MCF 10A (cell line): ENCODE measurements around the gene SDC3. TPM values are rescaled to one million over a fixed set of nuclear protein-coding genes. Genes with fewer than 3 reads are reported as not detected.

Source experiments
- Bru-seq: library from RNA; stranded (reverse); fragments of 400-500 nt; gene quantifications from one replicate; lab custom pipeline; 2021; lab: Mats Ljungman, UMichigan
- BruChase-seq, 2 experiments: library from RNA; stranded (reverse); fragments of 400-500 nt; gene quantifications; one replicate each; lab custom pipeline; 2021; lab: Mats Ljungman, UMichigan
- BruUV-seq: library from RNA; stranded (reverse); fragments of 400-500 nt; replicated peaks from 2 replicates; lab custom pipeline; 2021; lab: Mats Ljungman, UMichigan
- CTCF ChIA-PET: fragments of 300-600 bp; sonication (Branson Sonifier 250); formaldehyde crosslinking; extraction: SDS; loops from one replicate; lab custom pipeline; 2021; ENCODE audit warnings: antibody characterized with exemption, inconsistent platforms; lab: Yijun Ruan, JAX
- POLR2A ChIA-PET: fragments of 300-600, 350-650 bp; sonication (Branson Sonifier 250); formaldehyde crosslinking; extraction: SDS; loops from one replicate; lab custom pipeline; 2020; ENCODE audit warnings: antibody characterized with exemption, inconsistent platforms; lab: Yijun Ruan, JAX
- DNase-seq: peaks from one replicate; pipeline ENCODE4 v3.0.0-alpha.2; 2018; ENCODE audit not compliant: unreplicated experiment
- H3K27ac Mint-ChIP-seq: one replicate; pipeline ENCODE4 v1.8.0; 2022; ENCODE audit warnings: mild to moderate bottlenecking, low read depth, mixed read lengths; ENCODE audit not compliant: unreplicated experiment
- H3K27me3 Mint-ChIP-seq: one replicate; pipeline ENCODE4 v1.8.0; 2022; ENCODE audit warnings: mixed read lengths; ENCODE audit not compliant: insufficient read depth, unreplicated experiment
- H3K36me3 Mint-ChIP-seq: one replicate; pipeline ENCODE4 v1.8.0; 2022; ENCODE audit warnings: mild to moderate bottlenecking, moderate library complexity, mixed read lengths; ENCODE audit not compliant: insufficient read depth, unreplicated experiment
- H3K4me1 Mint-ChIP-seq: one replicate; pipeline ENCODE4 v1.8.0; 2022; ENCODE audit warnings: mixed read lengths; ENCODE audit not compliant: insufficient read depth, unreplicated experiment
- H3K4me3 Mint-ChIP-seq: one replicate; pipeline ENCODE4 v1.8.0; 2022; ENCODE audit warnings: mild to moderate bottlenecking, moderate library complexity, mixed read lengths; ENCODE audit not compliant: unreplicated experiment
- H3K9me3 Mint-ChIP-seq: one replicate; pipeline ENCODE4 v1.8.0; 2022; ENCODE audit warnings: mixed read lengths; ENCODE audit not compliant: unreplicated experiment
- intact Hi-C: fragments of 100-400 bp; cut with micrococcal nuclease; formaldehyde crosslinking; loops from 2 replicates; pipeline ENCODE4 v1.14.1; 2022
- long read RNA-seq: library from polyadenylated mRNA; stranded (forward); transcript quantifications from one replicate; pipeline ENCODE4 v2.0.0, GENCODE V29; 2022
- total RNA-seq: library from RNA; stranded (reverse); gene quantifications from 2 replicates; pipeline ENCODE4 v1.2.3, GENCODE V29; 2022
- TF ChIP-seq, protein P1 (sequence below): fragments of 200-600 bp; IDR thresholded peaks from one replicate; pipeline ENCODE4 v1.8.0; 2022; ENCODE audit warnings: antibody characterized with exemption, mild to moderate bottlenecking; ENCODE audit not compliant: unreplicated experiment

SDC3 gene
- total RNA-seq = 21.7 and 25.5 TPM in 2 replicates
- percentile 49 among the genes with signal in this experiment for Bru-seq, nascent RNA
- percentile 65 among the genes with signal in this experiment for BruChase-seq, experiment 1, labeled RNA remaining after a 6-hour chase
- percentile 59 among the genes with signal in this experiment for BruChase-seq, experiment 2, labeled RNA remaining after a 2-hour chase
- long read RNA-seq, full-length matches to known transcripts = 14 of 43 reads
- long read RNA-seq, partial matches to known transcripts = 1 of 43 reads
- long read RNA-seq, other reads (novel, unspliced or antisense) = 28 of 43 reads

- no TSS peak for BruUV-seq
- no peaks in the 10 kb centered on the region for H3K9me3 Mint-ChIP-seq
- peak within 1 kb of the TSS; percentile 46 for H3K27ac Mint-ChIP-seq
- peak; percentile 41 for DNase-seq
- peaks cover 15% of the 10 kb centered on the region for H3K4me1 Mint-ChIP-seq
- TF ChIP-seq, protein P1, sequence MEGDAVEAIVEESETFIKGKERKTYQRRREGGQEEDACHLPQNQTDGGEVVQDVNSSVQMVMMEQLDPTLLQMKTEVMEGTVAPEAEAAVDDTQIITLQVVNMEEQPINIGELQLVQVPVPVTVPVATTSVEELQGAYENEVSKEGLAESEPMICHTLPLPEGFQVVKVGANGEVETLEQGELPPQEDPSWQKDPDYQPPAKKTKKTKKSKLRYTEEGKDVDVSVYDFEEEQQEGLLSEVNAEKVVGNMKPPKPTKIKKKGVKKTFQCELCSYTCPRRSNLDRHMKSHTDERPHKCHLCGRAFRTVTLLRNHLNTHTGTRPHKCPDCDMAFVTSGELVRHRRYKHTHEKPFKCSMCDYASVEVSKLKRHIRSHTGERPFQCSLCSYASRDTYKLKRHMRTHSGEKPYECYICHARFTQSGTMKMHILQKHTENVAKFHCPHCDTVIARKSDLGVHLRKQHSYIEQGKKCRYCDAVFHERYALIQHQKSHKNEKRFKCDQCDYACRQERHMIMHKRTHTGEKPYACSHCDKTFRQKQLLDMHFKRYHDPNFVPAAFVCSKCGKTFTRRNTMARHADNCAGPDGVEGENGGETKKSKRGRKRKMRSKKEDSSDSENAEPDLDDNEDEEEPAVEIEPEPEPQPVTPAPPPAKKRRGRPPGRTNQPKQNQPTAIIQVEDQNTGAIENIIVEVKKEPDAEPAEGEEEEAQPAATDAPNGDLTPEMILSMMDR = no peak
- H3K4me3 Mint-ChIP-seq = peak within 1 kb of the TSS; percentile 75
- intact Hi-C loops = no loop called here
- H3K27me3 Mint-ChIP-seq = no peaks in the 10 kb centered on the region
- POLR2A ChIA-PET = interaction anchor here (0.9 to 5.2 kb wide), 9 partner anchors 12 to 193 kb away, joined by 3 to 56 read pairs (median 18); no protein-coding TSS in a partner anchor
- H3K36me3 Mint-ChIP-seq = peaks cover 8% of the 10 kb centered on the region
- CTCF ChIA-PET = interaction anchor here (0.7 to 14.3 kb wide), 9 partner anchors 34 to 528 kb away, joined by 3 to 494 read pairs (median 4); no protein-coding TSS in a partner anchor
Observed at GRCh38 chr1:30908696-30909364, at the start of gene SDC3. SDC3 (minus strand) TSS chr1:30908758; CDS start chr1:30908586, 172 bp downstream.

- CTCF ChIA-PET = interaction anchor here (0.9 kb wide), 1 partner anchor 29 kb away, joined by 3 read pairs; no protein-coding TSS in a partner anchor
Observed at GRCh38 chr1:30957560-30958222, 49.1 kb upstream of the SDC3 start.

DNA sequence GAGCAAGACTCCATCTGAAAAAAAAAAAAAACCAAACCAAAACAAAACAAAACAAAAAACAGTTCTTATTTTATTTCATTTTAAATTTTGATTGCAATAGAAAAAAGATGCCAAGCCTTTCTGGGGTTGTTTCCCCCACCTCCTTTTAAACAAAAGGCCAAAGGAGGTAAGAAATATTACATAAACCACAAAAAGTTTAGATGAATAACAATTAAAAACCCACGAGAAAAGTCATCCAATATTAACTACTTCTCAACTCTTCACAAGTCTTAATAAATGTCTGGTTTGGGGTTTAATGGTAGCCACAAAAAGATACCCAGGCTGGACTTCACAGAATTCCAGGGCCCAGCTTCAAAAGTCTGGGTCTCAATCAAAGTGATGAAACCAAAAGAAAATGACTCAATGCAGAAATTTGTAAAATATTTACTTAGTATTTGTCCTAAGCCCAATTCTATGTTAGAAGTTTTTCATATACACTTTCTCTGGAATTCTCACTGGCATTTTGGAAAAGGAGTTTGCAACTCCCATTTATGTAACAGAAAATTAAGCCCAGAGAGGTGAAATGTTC is 47.0 kb upstream of the SDC3 start:
- Mint-ChIP-seq H3K36me3 (peaks cover 100% of the 10 kb centered on the region), H3K9me3 (no peaks in the 10 kb centered on the region), H3K27ac (no peak overlapping the region), H3K4me3 (no peak overlapping the region), H3K4me1 (peaks cover 7% of the 10 kb centered on the region), H3K27me3 (no peaks in the 10 kb centered on the region)
- ChIA-PET POLR2A (interaction anchor here (0.6 kb wide), 1 partner anchor 59 kb away, joined by 4 read pairs; no protein-coding TSS in a partner anchor), CTCF (no interaction called here)
- TF ChIP-seq, protein P1 = no peak
- no peak for DNase-seq
- intact Hi-C loops = no loop called here
- BruUV-seq = no TSS peak

More at GRCh38 chr1:30957560-30958222, 49.1 kb upstream of the SDC3 start:
- BruUV-seq = no TSS peak
- Mint-ChIP-seq H3K4me1 (peaks cover 7% of the 10 kb centered on the region), H3K36me3 (peaks cover 96% of the 10 kb centered on the region), H3K4me3 (no peak overlapping the region), H3K27ac (no peak overlapping the region), H3K27me3 (no peaks in the 10 kb centered on the region), H3K9me3 (no peaks in the 10 kb centered on the region)
- DNase-seq = no peak
- TF ChIP-seq, protein P1 = no peak
- POLR2A ChIA-PET = interaction anchor here (0.7 to 2.0 kb wide), 6 partner anchors 9 to 32 kb away, joined by 3 to 7 read pairs (median 5); no protein-coding TSS in a partner anchor
- intact Hi-C loops = no loop called here
